VCaP (cell line): Measurements from ENCODE around the gene CDKN2B.

Source experiments
- H3K27ac ChIP-seq: fragments of 450-650 bp; 2 replicates; pipeline ENCODE4 v1.5.1; 2017
- TF ChIP-seq, protein P1 (sequence below): fragments of 450-650 bp; conservative IDR thresholded peaks from 2 replicates; pipeline ENCODE4 v1.5.1; 2017; ENCODE audit warnings: mild to moderate bottlenecking, moderate library complexity

Gene CDKN2B

DNA sequence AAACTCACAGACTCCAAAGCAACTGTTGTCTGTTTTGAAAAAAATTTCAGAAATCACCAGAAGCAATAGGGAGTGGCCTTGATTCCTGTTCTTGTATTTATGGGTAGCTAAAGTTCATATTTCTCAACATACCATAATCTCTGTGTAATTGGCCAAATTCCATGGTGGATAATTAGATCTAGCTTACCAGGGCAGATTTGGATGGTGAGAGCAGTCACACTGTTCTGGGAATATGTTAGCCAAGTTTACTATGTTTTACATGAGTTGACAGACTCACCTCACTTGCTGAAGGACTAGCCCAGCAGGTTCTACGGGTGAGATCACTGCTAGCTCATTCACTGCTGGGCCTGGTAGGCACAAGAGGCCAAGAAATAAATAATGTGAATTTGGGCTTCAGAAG lies 32.7 kb upstream of the CDKN2B start:
- TF ChIP-seq, protein P1, sequence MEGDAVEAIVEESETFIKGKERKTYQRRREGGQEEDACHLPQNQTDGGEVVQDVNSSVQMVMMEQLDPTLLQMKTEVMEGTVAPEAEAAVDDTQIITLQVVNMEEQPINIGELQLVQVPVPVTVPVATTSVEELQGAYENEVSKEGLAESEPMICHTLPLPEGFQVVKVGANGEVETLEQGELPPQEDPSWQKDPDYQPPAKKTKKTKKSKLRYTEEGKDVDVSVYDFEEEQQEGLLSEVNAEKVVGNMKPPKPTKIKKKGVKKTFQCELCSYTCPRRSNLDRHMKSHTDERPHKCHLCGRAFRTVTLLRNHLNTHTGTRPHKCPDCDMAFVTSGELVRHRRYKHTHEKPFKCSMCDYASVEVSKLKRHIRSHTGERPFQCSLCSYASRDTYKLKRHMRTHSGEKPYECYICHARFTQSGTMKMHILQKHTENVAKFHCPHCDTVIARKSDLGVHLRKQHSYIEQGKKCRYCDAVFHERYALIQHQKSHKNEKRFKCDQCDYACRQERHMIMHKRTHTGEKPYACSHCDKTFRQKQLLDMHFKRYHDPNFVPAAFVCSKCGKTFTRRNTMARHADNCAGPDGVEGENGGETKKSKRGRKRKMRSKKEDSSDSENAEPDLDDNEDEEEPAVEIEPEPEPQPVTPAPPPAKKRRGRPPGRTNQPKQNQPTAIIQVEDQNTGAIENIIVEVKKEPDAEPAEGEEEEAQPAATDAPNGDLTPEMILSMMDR, result no peak
- peak overlapping the region; percentile 76 for H3K27ac ChIP-seq

DNA sequence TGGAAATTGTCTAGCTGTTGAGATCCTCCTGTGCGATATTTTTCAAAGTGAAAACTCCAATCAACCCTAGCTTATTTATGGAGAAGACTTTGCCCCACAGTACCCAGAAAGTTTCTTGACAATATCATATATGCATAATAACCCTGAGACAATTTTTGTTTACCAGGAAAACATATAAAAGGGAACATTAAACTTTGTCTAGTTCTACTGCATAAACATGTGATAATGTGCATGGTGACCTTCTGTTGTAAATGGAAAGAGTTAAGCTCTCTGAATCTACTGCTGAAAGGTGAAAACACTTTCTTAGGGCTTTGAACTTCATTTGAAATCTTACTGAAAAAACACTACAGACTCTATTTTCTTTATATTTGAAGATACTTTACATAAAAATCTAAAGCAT lies 32.2 kb upstream of the CDKN2B start:
- H3K27ac ChIP-seq, result peak overlapping the region; percentile 76
- TF ChIP-seq, protein P1, result no peak

DNA sequence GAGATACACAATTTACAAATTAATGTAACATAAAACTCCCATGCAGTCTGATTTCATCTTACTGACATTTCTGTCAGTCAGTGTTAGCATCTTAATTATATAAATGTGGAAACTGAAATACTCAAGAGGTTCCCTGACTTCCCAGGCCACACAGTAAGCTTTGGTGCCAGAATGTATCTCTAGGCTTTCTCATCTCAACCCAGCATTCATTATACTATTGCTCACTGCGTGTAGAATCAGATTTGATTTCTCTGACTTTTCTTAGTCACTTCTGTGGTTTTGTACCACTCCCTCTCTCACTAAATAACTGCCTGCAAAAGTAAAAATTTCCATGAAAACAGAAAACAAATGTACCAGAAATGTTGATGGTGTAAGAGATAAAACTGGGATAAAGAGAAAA lies 31.7 kb upstream of the CDKN2B start:
- H3K27ac ChIP-seq, result peak overlapping the region; percentile 76
- TF ChIP-seq, protein P1, result no peak

DNA sequence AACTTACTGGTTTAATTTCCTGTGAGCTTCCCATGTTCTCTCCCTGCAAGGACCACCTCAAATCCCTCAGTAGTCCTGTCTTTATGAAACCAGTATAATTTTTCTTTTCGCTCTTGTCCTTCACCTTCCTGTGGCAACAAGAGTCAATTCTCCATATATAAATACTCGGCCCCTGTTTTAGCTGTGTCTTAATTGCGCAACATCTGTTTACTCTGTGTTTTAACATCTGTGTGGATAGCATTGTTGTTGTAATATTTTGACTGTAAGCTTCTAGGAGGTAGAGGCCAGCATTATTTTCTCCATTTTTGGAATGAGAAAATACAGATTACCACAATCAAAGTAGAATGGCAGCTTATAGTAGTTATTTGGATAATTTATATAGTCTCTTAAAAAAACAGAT lies 30.2 kb upstream of the CDKN2B start:
- TF ChIP-seq, protein P1, result no peak
- H3K27ac ChIP-seq, result no peak overlapping the region

DNA sequence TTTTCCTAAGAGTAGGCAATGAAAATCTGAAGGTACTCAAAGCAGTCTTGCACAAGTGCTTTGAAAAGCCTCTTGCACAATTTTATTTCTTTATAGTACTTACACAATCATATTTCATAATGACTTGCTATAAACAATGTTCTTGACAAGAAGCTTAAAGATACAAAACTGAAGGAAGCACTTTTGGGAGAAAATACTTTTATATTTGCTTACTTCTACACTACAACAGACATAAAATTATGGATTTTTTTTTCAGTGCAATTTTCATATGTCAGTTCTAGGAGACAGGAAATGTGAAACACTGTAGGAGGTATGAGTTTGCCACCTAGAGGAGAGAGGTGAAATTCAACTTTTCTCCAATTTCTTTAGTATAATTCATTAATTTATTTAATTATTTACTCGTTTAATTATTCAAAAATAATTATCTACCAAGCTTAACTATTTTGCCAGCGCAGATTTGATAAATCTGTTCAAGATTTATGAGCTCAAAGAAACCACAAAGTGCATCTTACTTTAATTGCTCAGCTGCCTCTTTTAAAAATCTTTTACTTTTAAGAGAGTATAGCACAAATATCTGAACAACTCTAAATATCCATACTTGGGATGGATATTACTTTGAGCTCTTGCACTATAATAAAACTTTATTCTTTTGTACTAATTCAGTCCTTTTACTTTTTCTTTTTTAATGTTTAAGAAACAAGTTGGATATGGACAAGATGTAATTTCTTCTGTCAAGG lies 29.0 kb upstream of the CDKN2B start:
- TF ChIP-seq, protein P1, result peak; percentile 83
- H3K27ac ChIP-seq, result no peak overlapping the region

DNA sequence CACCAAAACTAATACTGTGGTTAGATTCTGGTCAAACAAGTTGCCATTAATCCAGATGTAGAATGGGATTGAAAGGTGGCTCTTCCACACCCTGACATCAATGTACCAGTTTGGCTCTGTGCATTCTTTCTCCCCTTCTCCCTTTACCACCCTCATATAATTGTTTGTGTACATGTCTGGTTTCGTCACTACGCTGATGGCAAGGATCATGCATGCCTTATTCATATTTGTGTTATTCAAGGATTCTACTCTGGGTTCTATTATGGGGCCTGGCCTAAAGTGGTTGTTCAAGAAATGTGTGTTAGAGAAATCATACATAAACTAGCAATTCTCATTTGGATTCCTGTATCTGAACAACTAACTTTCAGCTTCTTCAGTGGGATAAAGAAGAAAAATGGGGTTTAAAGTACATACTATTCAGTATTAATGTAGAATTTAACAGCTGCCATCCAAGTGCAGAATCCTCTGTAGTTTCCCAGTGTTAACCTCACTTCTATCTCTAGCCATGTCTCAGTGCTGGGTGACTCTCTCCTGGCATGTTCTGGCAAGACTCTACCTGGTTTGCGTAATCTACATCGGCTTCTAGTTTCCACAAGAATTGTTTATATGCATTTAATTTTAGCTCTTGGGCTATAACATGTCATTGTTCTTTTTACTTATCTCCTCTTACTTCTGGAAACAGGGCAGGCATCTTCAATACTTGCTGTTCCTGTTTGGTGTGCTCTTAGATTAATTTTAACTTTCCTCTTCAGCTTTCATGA lies 27.9 kb upstream of the CDKN2B start:
- TF ChIP-seq, protein P1, result no peak
- no peak overlapping the region for H3K27ac ChIP-seq

DNA sequence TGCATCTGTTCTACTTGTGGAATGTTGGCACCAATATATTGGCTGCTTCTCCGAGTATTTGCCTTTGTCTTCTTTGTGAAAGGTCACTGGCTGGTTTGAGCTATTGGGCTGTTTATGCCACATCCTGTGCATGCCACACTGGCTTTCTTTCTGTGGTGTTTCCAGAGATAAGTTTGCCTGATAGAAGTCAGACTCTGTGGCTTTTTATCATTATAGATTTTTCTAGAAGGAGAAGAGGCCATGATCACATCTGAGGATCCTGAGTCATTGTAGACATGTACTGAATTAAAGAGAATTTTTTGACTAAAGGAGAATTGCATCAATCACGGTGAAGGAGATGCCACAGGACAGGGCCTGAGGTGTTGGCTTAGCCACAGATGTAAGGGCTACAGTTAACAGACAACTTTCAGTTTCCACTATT lies 26.5 kb upstream of the CDKN2B start:
- TF ChIP-seq, protein P1, result no peak
- no peak overlapping the region for H3K27ac ChIP-seq
